ENCODE data around the gene CLMN. TPM values are rescaled to one million over a fixed set of nuclear protein-coding genes. Genes with fewer than 3 reads are reported as not detected.

Gene CLMN
- total RNA-seq, 4 donors from 2014 or later, result 3.3 to 14.1 (median 5.1) TPM

DNA sequence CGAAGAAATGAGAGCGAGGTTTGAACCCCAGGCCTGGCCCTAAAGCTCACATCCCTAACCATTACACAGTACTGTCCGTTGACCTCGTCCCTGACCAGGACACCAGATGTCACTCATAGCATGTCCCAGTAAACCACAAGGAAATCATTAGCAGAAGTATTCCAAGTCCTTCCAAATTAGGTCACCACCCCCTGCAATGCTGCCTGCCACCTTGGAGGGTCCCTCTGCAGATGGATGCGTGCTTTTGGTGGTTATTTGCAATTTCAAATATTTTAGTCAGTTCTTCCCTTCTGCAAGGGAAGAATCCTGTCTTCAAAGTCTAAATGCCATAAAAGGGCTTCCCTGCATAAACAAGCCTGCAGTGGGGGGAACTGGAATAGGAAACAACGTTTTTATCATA is 71.3 kb downstream of the CLMN start:
- Histone ChIP-seq H3K27ac (no peak overlapping the region), H3K36me3 (no peaks in the 10 kb centered on the region), H3K4me3 (no peak overlapping the region), H3K4me1 (peaks cover 0 to 45% (median 0%) of the 10 kb centered on the region in 3 donors), H3K9me3 (no peaks in the 10 kb centered on the region), H3K27me3 (no peaks in the 10 kb centered on the region)
- WGBS, 2 donors, result 68 to 76% methylated on average over 6 of the region's 6 CpGs
- TF ChIP-seq POLR2A (IDR thresholded peaks at IDR 0.05), result no peak
- TF ChIP-seq, protein P1, sequence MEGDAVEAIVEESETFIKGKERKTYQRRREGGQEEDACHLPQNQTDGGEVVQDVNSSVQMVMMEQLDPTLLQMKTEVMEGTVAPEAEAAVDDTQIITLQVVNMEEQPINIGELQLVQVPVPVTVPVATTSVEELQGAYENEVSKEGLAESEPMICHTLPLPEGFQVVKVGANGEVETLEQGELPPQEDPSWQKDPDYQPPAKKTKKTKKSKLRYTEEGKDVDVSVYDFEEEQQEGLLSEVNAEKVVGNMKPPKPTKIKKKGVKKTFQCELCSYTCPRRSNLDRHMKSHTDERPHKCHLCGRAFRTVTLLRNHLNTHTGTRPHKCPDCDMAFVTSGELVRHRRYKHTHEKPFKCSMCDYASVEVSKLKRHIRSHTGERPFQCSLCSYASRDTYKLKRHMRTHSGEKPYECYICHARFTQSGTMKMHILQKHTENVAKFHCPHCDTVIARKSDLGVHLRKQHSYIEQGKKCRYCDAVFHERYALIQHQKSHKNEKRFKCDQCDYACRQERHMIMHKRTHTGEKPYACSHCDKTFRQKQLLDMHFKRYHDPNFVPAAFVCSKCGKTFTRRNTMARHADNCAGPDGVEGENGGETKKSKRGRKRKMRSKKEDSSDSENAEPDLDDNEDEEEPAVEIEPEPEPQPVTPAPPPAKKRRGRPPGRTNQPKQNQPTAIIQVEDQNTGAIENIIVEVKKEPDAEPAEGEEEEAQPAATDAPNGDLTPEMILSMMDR (IDR thresholded peaks at IDR 0.05), result no peak
- DNase-seq, result no peak
- intact Hi-C loops (cut with DNase I), result no loop called here

DNA sequence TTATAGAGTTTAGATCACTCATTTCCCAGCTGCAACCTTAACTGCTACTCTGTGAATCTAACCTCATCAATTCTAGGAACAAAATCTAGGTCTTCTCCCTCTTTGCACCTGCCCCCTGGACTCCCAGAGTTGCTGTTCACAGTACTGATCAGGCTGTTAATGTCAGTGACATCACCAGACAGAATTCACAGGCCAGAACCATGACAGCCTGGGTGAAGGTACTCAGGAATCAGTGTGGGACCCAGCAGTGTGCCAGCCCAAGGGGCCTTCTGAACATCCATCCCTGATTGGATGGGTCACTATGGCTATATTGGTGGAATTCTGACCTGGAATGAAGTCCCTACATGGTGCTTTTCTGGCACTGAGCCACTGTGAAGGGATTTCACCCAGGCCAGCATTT is 72.8 kb downstream of the CLMN start:
- H3K36me3 ChIP-seq, result no peaks in the 10 kb centered on the region
- peaks cover 0 to 30% (median 0%) of the 10 kb centered on the region in 3 donors for H3K4me1 ChIP-seq
- intact Hi-C loops (cut with DNase I), result no loop called here
- DNase-seq, result no peak
- no peak overlapping the region for H3K4me3 ChIP-seq
- no peak overlapping the region for H3K27ac ChIP-seq
- TF ChIP-seq, protein P1 (IDR thresholded peaks at IDR 0.05), result no peak
- TF ChIP-seq POLR2A (IDR thresholded peaks at IDR 0.05), result no peak
- H3K27me3 ChIP-seq, result no peaks in the 10 kb centered on the region
- no peaks in the 10 kb centered on the region for H3K9me3 ChIP-seq

DNA sequence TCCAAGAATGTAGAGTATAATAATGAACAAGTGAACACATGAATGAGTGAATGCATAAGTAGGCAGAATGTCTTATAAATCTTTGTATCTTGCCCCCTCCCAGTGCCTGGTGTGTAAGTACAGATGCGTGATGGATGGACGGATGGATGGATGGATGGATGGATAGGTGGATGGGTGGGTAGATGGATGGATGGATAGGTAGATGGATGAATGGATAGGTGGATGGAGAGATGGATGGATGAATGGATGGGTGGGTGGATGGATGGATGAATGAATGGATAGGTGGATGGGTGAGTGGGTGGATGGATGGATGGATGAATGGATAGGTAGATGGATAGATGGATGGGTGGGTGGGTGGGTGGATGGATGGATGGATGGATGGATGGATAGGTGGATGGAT is 74.4 kb downstream of the CLMN start:
- no peaks in the 10 kb centered on the region for H3K9me3 ChIP-seq
- H3K27ac ChIP-seq, result no peak overlapping the region
- H3K27me3 ChIP-seq, result no peaks in the 10 kb centered on the region
- peaks cover 0 to 26% (median 0%) of the 10 kb centered on the region in 3 donors for H3K4me1 ChIP-seq
- TF ChIP-seq POLR2A (IDR thresholded peaks at IDR 0.05), result no peak
- TF ChIP-seq, protein P1 (IDR thresholded peaks at IDR 0.05), result no peak
- H3K36me3 ChIP-seq, result no peaks in the 10 kb centered on the region
- 92 to 100% methylated on average over 2 of the region's 2 CpGs for WGBS, 2 donors
- DNase-seq, result no peak
- intact Hi-C loops (cut with DNase I), result no loop called here
- H3K4me3 ChIP-seq, result no peak overlapping the region

DNA sequence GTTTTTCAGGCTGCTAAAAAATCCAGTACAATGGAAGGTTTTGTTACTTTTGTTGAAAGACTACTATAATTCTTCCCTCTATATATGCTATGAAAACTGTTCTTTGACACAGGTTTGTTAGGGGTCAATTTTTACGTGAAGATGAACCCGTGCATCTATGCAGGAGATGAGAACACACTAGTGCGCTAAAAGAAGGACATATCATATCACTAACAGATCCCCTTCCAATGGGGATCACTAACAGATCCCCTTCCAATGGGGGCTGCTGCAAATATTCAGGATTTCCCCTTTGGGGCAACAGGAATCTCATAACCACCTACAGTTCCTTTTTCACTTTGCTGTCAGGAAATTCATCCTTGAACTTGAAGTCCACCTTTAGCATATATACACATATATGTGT is 75.1 kb downstream of the CLMN start:
- Histone ChIP-seq H3K4me1 (peaks cover 0 to 18% (median 0%) of the 10 kb centered on the region in 3 donors), H3K4me3 (no peak overlapping the region), H3K36me3 (no peaks in the 10 kb centered on the region), H3K9me3 (no peaks in the 10 kb centered on the region), H3K27me3 (no peaks in the 10 kb centered on the region), H3K27ac (no peak overlapping the region)
- no peak for DNase-seq
- intact Hi-C loops (cut with DNase I), result no loop called here
- TF ChIP-seq POLR2A (IDR thresholded peaks at IDR 0.05), result no peak
- TF ChIP-seq, protein P1 (IDR thresholded peaks at IDR 0.05), result no peak
- 91 to 94% methylated on average over 3 of the region's 3 CpGs for WGBS, 2 donors

DNA sequence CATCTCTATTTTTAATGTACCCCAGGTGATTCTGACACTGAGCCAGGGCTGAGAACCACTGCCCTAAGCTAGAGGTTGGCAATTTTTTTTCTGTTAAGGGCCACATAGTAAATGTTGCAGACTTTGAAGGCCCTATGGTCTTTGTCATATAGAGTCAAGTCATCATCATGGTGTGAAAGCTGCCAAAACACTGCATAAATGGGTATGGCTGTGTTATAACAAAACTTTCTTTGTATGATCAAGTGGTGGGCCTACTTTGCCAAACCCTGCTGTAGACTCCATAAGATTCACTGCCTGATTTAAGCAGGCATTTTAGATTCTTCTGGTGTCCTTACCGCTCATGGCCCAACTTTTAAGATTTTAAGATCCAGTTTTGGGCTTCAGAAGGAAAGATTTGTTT is 76.8 kb downstream of the CLMN start:
- Histone ChIP-seq H3K9me3 (no peaks in the 10 kb centered on the region), H3K27me3 (no peaks in the 10 kb centered on the region), H3K27ac (no peak overlapping the region), H3K36me3 (no peaks in the 10 kb centered on the region), H3K4me3 (no peak overlapping the region), H3K4me1 (peaks cover 0 to 12% (median 0%) of the 10 kb centered on the region in 3 donors)
- intact Hi-C loops (cut with DNase I), result no loop called here
- DNase-seq, result no peak
- 100% methylated on average over 1 of the region's 1 CpG for WGBS, 2 donors
- TF ChIP-seq POLR2A (IDR thresholded peaks at IDR 0.05), result no peak
- TF ChIP-seq, protein P1 (IDR thresholded peaks at IDR 0.05), result no peak
